Activated naive CD8-positive, alpha-beta T cell treated with anti-CD3 and anti-CD28 coated beads, Interleukin-2, amount 10 ng/mL, durations not matched to agents 7 days and 5 days (primary cell): ENCODE data around the gene SEM1. TPM values are rescaled to one million over a fixed set of nuclear protein-coding genes. Genes with fewer than 3 reads are reported as not detected.

ENCODE experiments used
- ATAC-seq: fragments of 150-1000 bp; cut with Tn5 transposase; one replicate; pipeline ENCODE4 v1.10.0; 2021; ENCODE audit warnings: low read depth, moderate library complexity
- POLR2A ChIA-PET: fragments of 350-600 bp; sonication (Branson Sonifier 250); formaldehyde crosslinking; loops from one replicate; lab custom pipeline; 2021; ENCODE audit warnings: antibody characterized with exemption; lab: Charles Lee
- DNase-seq: peaks from one replicate; pipeline ENCODE4 v3.0.0; 2021
- H3K27ac Mint-ChIP-seq: one replicate; pipeline ENCODE4 v1.8.0; 2022; ENCODE audit warnings: mild to moderate bottlenecking, mixed read lengths
- H3K27me3 Mint-ChIP-seq: one replicate; pipeline ENCODE4 v1.8.0; 2022; ENCODE audit warnings: mild to moderate bottlenecking, moderate library complexity, mixed read lengths
- H3K36me3 Mint-ChIP-seq: one replicate; pipeline ENCODE4 v1.8.0; 2021; ENCODE audit warnings: mild to moderate bottlenecking, mixed read lengths
- H3K4me1 Mint-ChIP-seq: one replicate; pipeline ENCODE4 v1.8.0; 2021; ENCODE audit warnings: mixed read lengths
- H3K4me3 Mint-ChIP-seq: one replicate; pipeline ENCODE4 v1.8.0; 2022; ENCODE audit warnings: mild to moderate bottlenecking, moderate library complexity, mixed read lengths
- H3K9me3 Mint-ChIP-seq: one replicate; pipeline ENCODE4 v1.8.0; 2021; ENCODE audit warnings: mixed read lengths
- total RNA-seq, 2 experiments: library from RNA; stranded (reverse); gene quantifications; one replicate each; pipeline ENCODE4 v1.2.3, GENCODE V29; 2021

SEM1 gene
- total RNA-seq, 2 experiments from 2014 or later: 42.8 to 49.7 TPM

DNA sequence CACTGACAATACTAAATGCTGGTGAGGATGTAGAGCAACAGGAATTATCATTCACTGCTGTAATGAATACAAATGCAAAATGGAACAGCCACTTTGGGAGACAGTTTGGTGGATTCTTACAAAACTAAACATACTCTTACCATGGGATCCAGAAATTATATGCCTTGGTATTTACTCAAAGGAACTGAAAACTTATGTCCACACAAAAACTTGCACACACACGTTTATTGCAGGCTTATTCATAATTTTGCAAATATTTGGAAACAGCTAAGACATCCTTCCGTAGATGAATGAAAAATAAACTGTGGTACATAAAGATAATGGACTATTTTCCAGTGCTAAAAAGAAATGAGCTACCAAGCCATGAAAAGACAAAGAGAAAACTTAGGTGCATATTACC lies 69.6 kb downstream of the SEM1 start:
- H3K27ac Mint-ChIP-seq: no peak overlapping the region

More for the DNA sequence above, 69.6 kb downstream of the SEM1 start:
- Mint-ChIP-seq H3K4me1 (no peaks in the 10 kb centered on the region), H3K36me3 (no peaks in the 10 kb centered on the region), H3K9me3 (peaks cover 7% of the 10 kb centered on the region), H3K4me3 (no peak overlapping the region), H3K27me3 (no peaks in the 10 kb centered on the region)
- no peak for DNase-seq
- POLR2A ChIA-PET: no interaction called here
- no peak for ATAC-seq
